Ascending aorta (tissue), 2 donors: Measurements from ENCODE around the gene GPR35. TPM values are rescaled to one million over a fixed set of nuclear protein-coding genes. Genes with fewer than 3 reads are reported as not detected.

Experiments
- DNase-seq, 2 donors: peaks; one replicate each; pipeline ENCODE4 v3.0.0-alpha.2; 2019; ENCODE audit warnings: low spot score in 2 of 2
- H3K27ac ChIP-seq, 2 donors: fragments of 200-600 bp; sonication (generic); one replicate each; pipeline ENCODE4 v1.5.1; 2016 to 2017; ENCODE audit warnings: mild to moderate bottlenecking in 1 of 2
- H3K27me3 ChIP-seq: fragments of 200-600 bp; sonication (generic); one replicate; pipeline ENCODE4 v1.5.1; 2017
- H3K36me3 ChIP-seq, 2 donors: fragments of 200-600 bp; sonication (generic); one replicate each; pipeline ENCODE4 v1.5.1; 2016
- H3K4me1 ChIP-seq, 2 donors: fragments of 200-600 bp; sonication (generic); one replicate each; pipeline ENCODE4 v1.5.1; 2016 to 2017; ENCODE audit warnings: mild to moderate bottlenecking in 1 of 2
- H3K4me3 ChIP-seq, 2 donors: fragments of 200-600 bp; sonication (generic); one replicate each; pipeline ENCODE4 v1.5.1; 2016 to 2017; ENCODE audit warnings: mild to moderate bottlenecking in 1 of 2
- H3K9me3 ChIP-seq, 2 donors: fragments of 200-600 bp; sonication (generic); one replicate each; pipeline ENCODE4 v1.5.1; 2016
- intact Hi-C: fragments of 100-400 bp; cut with DNase I; formaldehyde crosslinking; loops from one replicate; pipeline ENCODE4 v1.15.1; 2023
- total RNA-seq: library from RNA; depleted of rRNA; stranded (reverse); fragments of >200 nt; gene quantifications from one replicate; pipeline ENCODE4 v1.1.0, GENCODE V29; 2016
- TF ChIP-seq, protein P1 (sequence below), 3 experiments: fragments of 200-600 bp in 2 of 3; fragments of 450-650 bp in 1 of 3; sonication (generic) in 2 of 3; IDR thresholded peaks; one replicate each; pipeline ENCODE4 v1.5.1; 2016 to 2019; ENCODE audit warnings: antibody characterized with exemption in 3 of 3, mild to moderate bottlenecking in 1 of 3, moderate library complexity in 1 of 3

GPR35 gene
- total RNA-seq, 1 donor from 2014 or later, result not detected

DNA sequence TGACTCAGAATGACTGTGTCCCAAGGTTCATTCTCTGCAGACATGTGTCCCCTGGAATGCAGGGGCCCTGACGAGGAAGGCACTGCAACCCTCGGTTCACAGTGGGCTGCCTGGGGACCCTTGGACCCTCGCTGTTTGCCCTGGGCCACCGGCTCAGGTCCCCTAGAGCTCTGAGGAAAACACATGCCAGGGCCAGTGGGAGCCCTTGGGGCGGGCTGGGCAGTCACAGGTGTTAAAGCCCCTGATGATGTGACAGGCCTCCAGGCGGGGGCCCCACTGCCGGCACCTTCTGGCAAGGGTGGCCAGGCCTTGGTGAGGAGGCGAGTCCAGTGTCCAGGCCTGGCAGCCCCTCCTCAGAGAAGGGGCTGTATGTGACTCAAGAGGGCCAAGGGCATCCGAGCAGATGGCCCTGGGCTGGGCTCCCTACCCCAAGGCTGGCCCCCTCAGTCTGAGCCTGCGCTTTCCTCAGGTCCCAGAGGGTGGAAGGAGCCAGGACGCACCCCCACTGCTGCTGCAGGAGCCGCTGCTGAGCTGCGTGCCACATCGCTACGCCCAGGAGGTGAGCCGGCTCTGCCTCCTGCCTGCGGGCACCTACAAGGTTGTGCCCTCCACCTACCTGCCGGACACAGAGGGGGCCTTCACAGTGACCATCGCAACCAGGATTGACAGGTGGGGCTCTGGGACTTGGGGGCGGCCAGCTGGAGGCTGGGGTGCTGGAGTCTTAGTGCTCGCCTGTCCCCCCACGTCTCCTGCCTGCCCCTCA lies 27.7 kb upstream of the GPR35 start:
- H3K27ac ChIP-seq, result no peak overlapping the region
- intact Hi-C loops, result no loop called here
- peak; percentile 6 to 53 for DNase-seq

DNA sequence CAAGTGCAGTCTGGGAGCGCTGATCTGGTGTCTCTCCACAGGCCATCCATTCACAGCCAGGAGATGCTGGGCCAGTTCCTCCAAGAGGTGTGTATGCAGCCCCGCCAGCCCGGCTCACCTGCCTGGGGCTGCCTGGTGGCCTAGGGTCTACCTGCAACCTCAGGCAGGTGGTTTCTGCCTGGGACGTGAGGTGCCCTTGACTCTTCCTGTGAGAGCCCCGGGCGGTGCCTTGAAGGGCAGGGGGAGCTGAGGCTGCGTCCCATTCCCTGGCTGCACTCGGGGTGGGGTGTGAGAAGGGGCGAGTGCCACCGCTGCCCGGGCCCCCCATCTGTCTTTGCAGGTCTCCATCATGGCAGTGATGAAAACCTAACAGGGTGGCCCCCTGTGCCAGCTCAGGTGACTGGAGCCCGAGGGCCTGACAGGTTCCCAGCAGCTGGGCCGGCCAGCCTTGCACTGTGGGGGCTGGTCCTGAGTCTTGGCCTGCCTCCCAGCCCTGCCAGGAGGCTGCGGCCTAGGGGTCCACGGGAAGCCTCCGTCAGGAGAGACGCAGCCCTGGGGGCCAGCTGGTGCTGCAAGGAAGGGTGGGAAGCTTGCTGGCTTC lies 26.9 kb upstream of the GPR35 start:
- Histone ChIP-seq H3K36me3 (peaks cover 16 to 19% of the 10 kb centered on the region in 2 donors), H3K4me1 (peaks cover 9 to 20% of the 10 kb centered on the region in 2 donors), H3K27me3 (no peaks in the 10 kb centered on the region), H3K27ac (no peak overlapping the region), H3K4me3 (no peak overlapping the region), H3K9me3 (no peaks in the 10 kb centered on the region)
- DNase-seq, result peak in 1 of 2 donors; percentile 56
- TF ChIP-seq, protein P1, sequence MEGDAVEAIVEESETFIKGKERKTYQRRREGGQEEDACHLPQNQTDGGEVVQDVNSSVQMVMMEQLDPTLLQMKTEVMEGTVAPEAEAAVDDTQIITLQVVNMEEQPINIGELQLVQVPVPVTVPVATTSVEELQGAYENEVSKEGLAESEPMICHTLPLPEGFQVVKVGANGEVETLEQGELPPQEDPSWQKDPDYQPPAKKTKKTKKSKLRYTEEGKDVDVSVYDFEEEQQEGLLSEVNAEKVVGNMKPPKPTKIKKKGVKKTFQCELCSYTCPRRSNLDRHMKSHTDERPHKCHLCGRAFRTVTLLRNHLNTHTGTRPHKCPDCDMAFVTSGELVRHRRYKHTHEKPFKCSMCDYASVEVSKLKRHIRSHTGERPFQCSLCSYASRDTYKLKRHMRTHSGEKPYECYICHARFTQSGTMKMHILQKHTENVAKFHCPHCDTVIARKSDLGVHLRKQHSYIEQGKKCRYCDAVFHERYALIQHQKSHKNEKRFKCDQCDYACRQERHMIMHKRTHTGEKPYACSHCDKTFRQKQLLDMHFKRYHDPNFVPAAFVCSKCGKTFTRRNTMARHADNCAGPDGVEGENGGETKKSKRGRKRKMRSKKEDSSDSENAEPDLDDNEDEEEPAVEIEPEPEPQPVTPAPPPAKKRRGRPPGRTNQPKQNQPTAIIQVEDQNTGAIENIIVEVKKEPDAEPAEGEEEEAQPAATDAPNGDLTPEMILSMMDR (IDR thresholded peaks at IDR 0.05), result no peak
- intact Hi-C loops, result no loop called here

More for the DNA sequence above, 27.7 kb upstream of the GPR35 start:
- peaks cover 16 to 19% of the 10 kb centered on the region in 2 donors for H3K36me3 ChIP-seq
- H3K9me3 ChIP-seq, result no peaks in the 10 kb centered on the region
- no peaks in the 10 kb centered on the region for H3K27me3 ChIP-seq
- H3K4me1 ChIP-seq, result peaks cover 9 to 20% of the 10 kb centered on the region in 2 donors
- TF ChIP-seq, protein P1 (IDR thresholded peaks at IDR 0.05), result no peak
- H3K4me3 ChIP-seq, result no peak overlapping the region

DNA sequence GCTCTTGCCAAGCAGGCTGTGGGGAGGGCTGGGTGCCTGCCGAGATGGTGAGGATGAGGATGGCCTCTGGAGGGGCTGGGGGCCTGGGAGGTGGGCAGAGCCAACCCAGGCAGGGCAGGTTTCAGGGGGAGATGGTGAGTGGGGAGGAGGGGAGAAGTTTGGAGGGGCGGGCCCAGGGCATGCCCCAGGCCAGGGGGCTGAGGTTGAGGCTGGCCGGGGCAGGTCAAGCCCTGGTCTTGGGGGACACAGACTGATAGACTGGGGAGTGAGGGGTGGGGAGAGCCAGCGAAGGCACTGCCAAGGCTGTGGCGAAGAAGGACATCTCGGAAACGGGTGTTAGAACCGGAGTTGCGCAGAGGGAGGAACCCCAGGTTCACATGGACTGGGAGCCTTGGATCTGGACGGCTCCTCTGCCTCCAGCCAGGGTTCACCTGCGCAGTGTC lies 26.1 kb upstream of the GPR35 start:
- Histone ChIP-seq H3K36me3 (peaks cover 16 to 19% of the 10 kb centered on the region in 2 donors), H3K27me3 (no peaks in the 10 kb centered on the region), H3K27ac (no peak overlapping the region), H3K4me1 (peaks cover 9 to 20% of the 10 kb centered on the region in 2 donors), H3K9me3 (no peaks in the 10 kb centered on the region), H3K4me3 (no peak overlapping the region)
- intact Hi-C loops, result no loop called here
- peak in 1 of 2 donors; percentile 35 for DNase-seq
- TF ChIP-seq, protein P1 (IDR thresholded peaks at IDR 0.05), result no peak

DNA sequence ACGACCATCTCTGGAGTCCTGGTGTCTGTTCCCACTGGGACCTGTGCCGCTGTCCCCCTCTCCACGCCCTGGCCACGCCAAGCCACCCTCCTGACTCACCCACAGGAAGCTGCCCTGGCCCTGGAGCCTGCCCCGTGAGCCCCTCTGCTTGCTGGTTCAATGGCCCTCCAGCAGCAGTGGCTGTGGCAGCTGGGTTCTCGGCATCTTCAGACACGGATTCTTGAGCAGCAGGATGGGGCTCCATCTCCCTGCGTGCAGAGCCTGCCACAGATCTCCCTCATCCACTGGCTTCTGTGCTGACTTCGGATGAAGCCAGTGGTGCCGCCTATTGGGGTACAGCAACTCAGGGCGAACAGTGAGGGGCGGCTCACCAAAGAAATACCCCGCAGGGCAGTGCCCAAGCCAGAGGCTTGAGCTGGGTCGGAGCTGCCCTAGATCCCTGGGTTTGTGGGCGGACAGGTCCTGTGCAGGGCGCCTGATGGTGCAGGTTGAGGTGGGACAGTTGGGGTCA lies 24.8 kb upstream of the GPR35 start:
- H3K27me3 ChIP-seq, result no peaks in the 10 kb centered on the region
- intact Hi-C loops, result no loop called here
- H3K9me3 ChIP-seq, result no peaks in the 10 kb centered on the region
- no peak overlapping the region for H3K4me3 ChIP-seq
- DNase-seq, result peak in 1 of 2 donors; percentile 45
- peaks cover 9 to 14% of the 10 kb centered on the region in 2 donors for H3K4me1 ChIP-seq
- H3K27ac ChIP-seq, result no peak overlapping the region
- H3K36me3 ChIP-seq, result peaks cover 16 to 19% of the 10 kb centered on the region in 2 donors
- TF ChIP-seq, protein P1 (IDR thresholded peaks at IDR 0.05), result no peak

DNA sequence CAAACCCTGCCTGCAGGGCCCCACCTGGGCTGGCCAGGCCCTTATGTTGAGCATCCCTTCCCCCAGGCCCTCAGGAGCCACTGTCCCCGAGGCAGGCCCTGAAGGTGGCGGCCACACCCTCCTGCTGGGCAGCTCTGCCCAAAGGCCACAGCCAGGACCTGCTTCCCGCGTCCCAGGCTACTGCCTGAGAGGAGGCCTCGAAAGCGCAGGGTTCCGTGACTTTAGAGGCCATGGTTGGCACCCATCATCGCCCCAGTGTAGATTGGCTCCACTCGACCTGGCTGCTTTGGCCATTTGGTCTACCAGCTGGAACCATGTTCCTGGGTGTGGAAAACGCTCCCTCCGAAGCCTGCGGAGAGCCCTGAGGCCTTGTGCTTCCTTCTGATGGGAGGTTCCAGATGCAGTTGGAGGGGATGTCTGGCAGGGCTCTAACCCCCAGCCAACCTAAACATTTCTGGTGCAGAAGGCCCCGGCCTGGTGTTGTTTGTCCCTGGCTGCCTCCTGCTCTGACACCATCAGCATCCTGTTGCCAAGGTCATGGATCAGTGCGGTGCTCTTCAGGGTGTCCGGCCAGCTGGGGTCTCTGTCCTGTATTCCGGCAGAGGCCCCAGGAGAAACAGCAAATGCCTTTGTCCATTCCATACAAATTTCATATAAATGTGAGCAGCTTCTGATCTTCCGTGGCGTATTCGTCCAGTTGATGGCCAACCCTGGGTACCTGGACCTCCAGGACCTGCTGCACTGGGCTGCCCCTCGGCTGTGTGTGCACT lies 24.0 kb upstream of the GPR35 start:
- H3K27ac ChIP-seq, result no peak overlapping the region
- H3K9me3 ChIP-seq, result no peaks in the 10 kb centered on the region
- H3K27me3 ChIP-seq, result no peaks in the 10 kb centered on the region
- DNase-seq, result peak; percentile 2 to 55
- H3K4me1 ChIP-seq, result peaks cover 5 to 7% of the 10 kb centered on the region in 2 donors
- TF ChIP-seq, protein P1 (IDR thresholded peaks at IDR 0.05), result no peak
- H3K36me3 ChIP-seq, result peaks cover 16 to 19% of the 10 kb centered on the region in 2 donors
- intact Hi-C loops, result no loop called here
- H3K4me3 ChIP-seq, result no peak overlapping the region
